IPS-11a (cell line): Measurements from ENCODE around the gene CYP26C1.

Experiments
- H3K4me3 ChIP-seq: one replicate; pipeline ENCODE4 v1.5.1; 2013; ENCODE audit warnings: low read depth, low read length, control low read depth

The CYP26C1 gene

GRCh38 chr10:93063977-93064660 lies 3.5 kb downstream of the CYP26C1 start:
- no peak overlapping the region for H3K4me3 ChIP-seq

GRCh38 chr10:93064874-93065660 lies 4.5 kb downstream of the CYP26C1 start:
- H3K4me3 ChIP-seq = no peak overlapping the region

- peak overlapping the region; percentile 13 for H3K4me3 ChIP-seq
Observed at GRCh38 chr10:93065675-93066543, 5.3 kb downstream of the CYP26C1 start.

- no peak overlapping the region for H3K4me3 ChIP-seq
Observed at GRCh38 chr10:93066544-93066913, 5.9 kb downstream of the CYP26C1 start.

GRCh38 chr10:93067443-93068365 lies 7.1 kb downstream of the CYP26C1 start:
- no peak overlapping the region for H3K4me3 ChIP-seq

- peak overlapping the region; percentile 17 for H3K4me3 ChIP-seq
Observed at GRCh38 chr10:93068411-93069244, 8.0 kb downstream of the CYP26C1 start.

GRCh38 chr10:93069245-93069561 lies 8.6 kb downstream of the CYP26C1 start:
- no peak overlapping the region for H3K4me3 ChIP-seq

GRCh38 chr10:93070378-93071176 lies 10.0 kb downstream of the CYP26C1 start:
- no peak overlapping the region for H3K4me3 ChIP-seq

- H3K4me3 ChIP-seq = no peak overlapping the region
Observed at GRCh38 chr10:93071177-93071472, 10.5 kb downstream of the CYP26C1 start.

- H3K4me3 ChIP-seq = peak overlapping the region; percentile 13
Observed at GRCh38 chr10:93071674-93072224, 11.2 kb downstream of the CYP26C1 start.

GRCh38 chr10:93072225-93072712 lies 11.7 kb downstream of the CYP26C1 start:
- H3K4me3 ChIP-seq = peak overlapping the region; percentile 13

GRCh38 chr10:93072713-93073538 lies 12.3 kb downstream of the CYP26C1 start:
- peak overlapping the region; percentile 2 for H3K4me3 ChIP-seq

- H3K4me3 ChIP-seq = peak within 1 kb of the TSS; percentile 69
Observed at GRCh38 chr10:93073539-93074146, 13.0 kb downstream of the CYP26C1 start, which contains the start of gene CYP26A1. CYP26A1 (plus strand) TSS chr10:93073893; CDS start chr10:93073935, 42 bp downstream.

- peak overlapping the region; percentile 69 for H3K4me3 ChIP-seq
Observed at GRCh38 chr10:93074147-93074596, 13.6 kb downstream of the CYP26C1 start.

- peak overlapping the region; percentile 69 for H3K4me3 ChIP-seq
Observed at GRCh38 chr10:93074597-93075368, 14.2 kb downstream of the CYP26C1 start.
